K562 (cell line): ENCODE results near the gene ATXN1. TPM values are rescaled to one million over a fixed set of nuclear protein-coding genes. Genes with fewer than 3 reads are reported as not detected.

Source experiments
- CHCHD3 ChIP-seq: fragments of 250-450 bp; sonication (Bioruptor Pico); IDR thresholded peaks from 2 replicates; pipeline ENCODE4 v2.1.2; 2022; ENCODE audit warnings: mild to moderate bottlenecking
- REST ChIP-seq, 2 experiments: fragments of 450-650 bp; formaldehyde crosslinking in 1 of 2; IDR thresholded peaks; 2 replicates each; pipeline versions ENCODE4 v1.4.0 to v1.6.1; 2014 to 2020; ENCODE audit warnings: mild to moderate bottlenecking in 2 of 2, borderline replicate concordance in 1 of 2, low read depth in 1 of 2
- SRSF9 ChIP-seq: fragments of 200-400 bp; formaldehyde crosslinking; IDR thresholded peaks from 2 replicates; pipeline ENCODE4 v1.6.1; 2017; ENCODE audit warnings: low read depth, low read length, borderline replicate concordance
- STAT5A ChIP-seq: IDR thresholded peaks from 2 replicates; pipeline ENCODE4 v1.6.1; 2012; ENCODE audit warnings: low read length, inconsistent platforms, borderline replicate concordance
- ZNF609 ChIP-seq: sonication (generic); formaldehyde crosslinking; IDR thresholded peaks from 2 replicates; pipeline ENCODE4 v1.8.1; 2023; ENCODE audit warnings: missing genetic modification reagents, mild to moderate bottlenecking, borderline replicate concordance
- ZNF830 ChIP-seq: fragments of 250-450 bp; sonication (Bioruptor Pico); IDR thresholded peaks from 2 replicates; pipeline ENCODE4 v1.5.0; 2021; ENCODE audit warnings: mild to moderate bottlenecking
- polyA plus RNA-seq, 8 experiments: library from polyadenylated mRNA; depleted of rRNA in 4 of 8; stranded (reverse) in 5 of 8; unstranded in 3 of 8; fragments of >200 nt; fragmentation: Nextera tagmentation in 2 of 8; fragmentation: Illumina TruSeq in 1 of 8; extraction: Ambion mirVana in 2 of 8; extraction: Trizol in 1 of 8; gene quantifications; 2 replicates each; pipeline versions ENCODE4 v1.2.1 to v1.2.3, GENCODE V29; 2011 to 2014; ENCODE audit warnings: inconsistent platforms in 1 of 8, missing spikeins in 1 of 8
- total RNA-seq, 7 experiments: library from RNA; depleted of rRNA in 6 of 7; stranded (reverse); fragments of >200 nt in 6 of 7; fragmentation: Illumina TruSeq in 2 of 7; extraction: Trizol in 2 of 7; gene quantifications; 2 replicates each; pipeline versions ENCODE4 v1.2.1 to v1.2.3, GENCODE V29; 2011 to 2021; ENCODE audit warnings: low replicate concordance in 1 of 7

Gene ATXN1
- total and polyA plus RNA-seq, 9 of the 15 experiments (the other 6 are each of a cell fraction or from before 2014, with no cell fraction given) = under 0.01 to 1.2 (median 0.58) TPM

- no peak for TF ChIP-seq REST (IDR thresholded peaks at IDR 0.05; ENCODE audit: borderline replicate concordance)
- TF ChIP-seq REST (CRISPR knock-in tag; IDR thresholded peaks at IDR 0.05; ENCODE audit: low read depth) = no peak
- TF ChIP-seq STAT5A = no peak
- no peak for TF ChIP-seq SRSF9
- no peak for TF ChIP-seq CHCHD3 (CRISPR knock-in tag)
- no peak for TF ChIP-seq ZNF830
- no peak for TF ChIP-seq ZNF609 (CRISPR knock-in tag)
These were observed 9.9 kb downstream of the ATXN1 start (continued) for GRCh38 chr6:16751251-16751946.
